AG09319 (cell line): Measurements from ENCODE around the gene ANKRD6.

Source experiments
- DNase-seq: peaks from one replicate; pipeline ENCODE4 v3.0.0-alpha.2; 2010; ENCODE audit warnings: low read depth; ENCODE audit errors: extremely low read depth
- TF ChIP-seq, protein P1 (sequence below): IDR thresholded peaks from 2 replicates; pipeline ENCODE4 v1.5.1; 2011; ENCODE audit warnings: low read depth, mild to moderate bottlenecking, inconsistent platforms, low read length, moderate library complexity

ANKRD6 gene

DNA sequence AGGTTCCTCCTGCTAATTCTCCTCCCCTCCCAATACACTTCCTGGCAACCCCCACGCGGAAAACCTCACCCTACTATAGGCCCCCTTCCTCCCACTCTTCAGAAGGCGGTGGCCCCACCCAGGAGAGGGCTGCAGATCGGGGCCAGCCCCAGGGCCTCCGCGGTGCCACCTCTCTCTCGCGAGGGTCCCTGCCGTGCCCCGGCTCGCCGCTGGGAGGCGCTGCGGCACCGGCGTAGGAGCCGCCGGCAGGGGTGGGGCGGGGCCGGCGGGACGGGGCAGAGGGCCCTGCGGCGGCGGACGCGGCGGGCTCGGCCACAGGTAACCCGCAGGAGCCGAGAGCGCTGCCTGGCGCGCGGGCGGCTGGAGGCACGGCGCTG, at the start of gene ANKRD6:
Gene ANKRD6 (plus strand): TSS at position 278 of the 377 bp plus-strand sequence. CDS start 133,825 bp downstream, outside the sequence.
- TF ChIP-seq, protein P1, sequence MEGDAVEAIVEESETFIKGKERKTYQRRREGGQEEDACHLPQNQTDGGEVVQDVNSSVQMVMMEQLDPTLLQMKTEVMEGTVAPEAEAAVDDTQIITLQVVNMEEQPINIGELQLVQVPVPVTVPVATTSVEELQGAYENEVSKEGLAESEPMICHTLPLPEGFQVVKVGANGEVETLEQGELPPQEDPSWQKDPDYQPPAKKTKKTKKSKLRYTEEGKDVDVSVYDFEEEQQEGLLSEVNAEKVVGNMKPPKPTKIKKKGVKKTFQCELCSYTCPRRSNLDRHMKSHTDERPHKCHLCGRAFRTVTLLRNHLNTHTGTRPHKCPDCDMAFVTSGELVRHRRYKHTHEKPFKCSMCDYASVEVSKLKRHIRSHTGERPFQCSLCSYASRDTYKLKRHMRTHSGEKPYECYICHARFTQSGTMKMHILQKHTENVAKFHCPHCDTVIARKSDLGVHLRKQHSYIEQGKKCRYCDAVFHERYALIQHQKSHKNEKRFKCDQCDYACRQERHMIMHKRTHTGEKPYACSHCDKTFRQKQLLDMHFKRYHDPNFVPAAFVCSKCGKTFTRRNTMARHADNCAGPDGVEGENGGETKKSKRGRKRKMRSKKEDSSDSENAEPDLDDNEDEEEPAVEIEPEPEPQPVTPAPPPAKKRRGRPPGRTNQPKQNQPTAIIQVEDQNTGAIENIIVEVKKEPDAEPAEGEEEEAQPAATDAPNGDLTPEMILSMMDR: peak; percentile 59
- no peak for DNase-seq

DNA sequence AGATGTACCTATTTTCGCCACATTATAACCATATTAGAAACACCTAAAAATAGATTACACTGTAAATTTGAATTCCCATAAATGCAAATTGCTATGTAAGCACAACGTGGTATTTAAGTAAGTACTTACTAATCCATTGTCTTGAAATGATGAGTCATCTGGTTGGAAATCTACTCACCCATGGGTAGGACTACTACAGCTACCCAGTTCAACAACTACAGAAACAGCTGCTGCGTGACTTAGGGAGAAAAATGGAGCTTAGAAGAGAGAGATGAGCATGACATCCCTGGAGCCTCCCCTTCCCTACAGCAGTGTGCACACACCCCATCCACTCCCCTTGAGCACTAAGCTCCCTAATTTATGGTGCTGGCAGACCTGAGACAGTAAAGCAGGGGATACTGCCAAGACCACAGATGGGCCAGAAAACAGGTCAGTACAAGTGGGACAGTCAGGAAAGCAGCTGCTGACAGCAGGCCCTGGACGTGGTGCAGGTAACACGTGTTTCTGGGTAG, 47.7 kb upstream of the ANKRD6 start:
- no peak for DNase-seq
- TF ChIP-seq, protein P1: no peak

DNA sequence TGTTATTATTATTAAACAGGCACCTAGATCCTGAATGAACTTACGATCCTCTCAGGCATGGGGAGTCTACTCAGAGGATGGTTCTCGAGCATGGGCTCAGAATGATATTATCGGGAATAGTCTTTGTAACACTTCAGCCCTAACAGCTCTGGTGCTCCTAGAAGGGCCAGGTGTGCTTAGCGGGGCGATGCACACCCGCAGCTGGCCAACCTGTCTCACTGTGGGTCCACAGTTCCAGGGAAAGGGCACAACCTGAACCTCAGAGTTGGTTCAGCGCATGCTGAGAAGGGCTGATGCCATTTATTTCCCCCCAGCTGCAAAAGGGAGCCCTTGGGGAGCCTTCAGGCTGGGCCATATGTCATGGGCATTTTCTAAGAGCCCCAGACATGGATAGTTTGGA, 47.1 kb upstream of the ANKRD6 start:
- TF ChIP-seq, protein P1: no peak
- DNase-seq: no peak

DNA sequence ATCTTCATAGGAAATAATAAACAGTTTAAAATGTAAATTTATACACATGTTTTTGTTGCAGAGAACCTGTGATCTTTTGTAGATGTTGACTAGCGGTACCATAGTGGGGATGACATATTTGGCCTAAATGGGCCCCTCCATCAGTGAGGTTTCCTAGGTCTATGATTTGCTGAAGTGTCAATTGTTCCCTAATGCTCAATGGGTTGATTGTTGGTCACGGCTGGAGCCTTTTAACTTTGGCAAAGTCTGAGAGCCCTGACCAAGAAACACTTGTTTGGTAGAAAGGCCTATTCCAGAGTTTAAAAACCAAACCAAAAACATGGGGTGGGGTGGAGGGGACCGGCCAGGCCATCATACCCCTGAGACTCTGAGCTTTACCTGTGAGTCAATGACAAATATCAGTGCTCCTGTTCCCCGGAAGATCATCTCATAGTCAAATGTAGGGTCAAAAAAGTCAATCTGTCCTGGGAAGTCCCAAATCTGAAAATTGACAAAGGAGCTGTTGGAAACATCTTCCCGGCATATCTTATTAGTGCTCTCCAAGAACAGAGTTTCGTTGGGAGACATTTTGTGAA, 45.9 kb upstream of the ANKRD6 start:
- TF ChIP-seq, protein P1: no peak
- no peak for DNase-seq

DNA sequence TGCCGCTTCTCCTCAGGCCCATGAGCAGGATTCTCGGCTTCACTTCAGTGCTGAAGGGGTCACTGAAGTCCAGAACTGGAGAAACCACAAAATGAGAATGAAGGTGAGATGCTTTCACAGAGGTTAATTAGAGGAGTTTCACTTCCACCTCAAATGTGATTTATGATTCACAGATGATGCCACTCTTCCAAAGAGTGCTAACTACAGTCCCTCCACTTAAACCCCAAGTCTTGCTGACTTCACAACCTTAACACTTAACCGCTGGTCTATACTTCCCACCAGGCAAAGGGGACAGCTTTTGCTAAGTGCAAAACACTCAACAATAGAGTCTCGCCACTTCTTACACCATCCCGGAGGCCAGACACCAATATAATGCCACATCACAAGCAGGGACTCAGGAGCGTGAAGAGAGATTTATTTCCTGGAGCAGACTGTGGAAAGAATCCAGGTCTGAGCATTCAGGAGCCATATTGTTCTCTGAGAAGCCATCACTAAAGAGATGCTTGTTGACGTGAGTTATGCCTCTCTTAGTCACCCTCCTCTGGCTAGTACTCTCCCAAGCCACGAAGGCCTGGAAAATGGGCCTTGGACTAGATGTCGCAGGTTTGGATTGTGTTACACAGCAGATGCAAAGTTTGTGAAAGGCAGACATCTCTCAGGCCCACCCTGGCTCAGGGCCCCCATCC, 45.3 kb upstream of the ANKRD6 start:
- no peak for DNase-seq
- TF ChIP-seq, protein P1: no peak

DNA sequence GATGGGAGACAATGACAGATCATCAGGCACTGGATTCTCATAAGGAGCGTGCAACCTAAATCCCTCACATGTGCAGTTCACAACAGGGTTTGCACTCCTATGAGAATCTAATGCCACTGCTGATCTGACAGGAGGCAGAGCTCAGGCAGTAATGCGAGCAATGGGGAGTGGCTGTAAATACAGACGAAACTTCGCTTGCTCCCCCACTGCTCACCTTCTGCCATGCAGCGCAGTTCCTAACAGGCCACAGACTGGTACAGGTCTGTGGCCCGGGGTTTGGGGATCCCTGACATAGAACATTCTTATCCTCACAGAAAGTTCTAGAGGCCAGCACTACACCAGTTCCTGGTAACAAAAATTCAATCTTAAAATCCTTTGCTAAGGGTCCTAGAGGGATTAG, 44.1 kb upstream of the ANKRD6 start:
- DNase-seq: no peak
- TF ChIP-seq, protein P1: no peak

DNA sequence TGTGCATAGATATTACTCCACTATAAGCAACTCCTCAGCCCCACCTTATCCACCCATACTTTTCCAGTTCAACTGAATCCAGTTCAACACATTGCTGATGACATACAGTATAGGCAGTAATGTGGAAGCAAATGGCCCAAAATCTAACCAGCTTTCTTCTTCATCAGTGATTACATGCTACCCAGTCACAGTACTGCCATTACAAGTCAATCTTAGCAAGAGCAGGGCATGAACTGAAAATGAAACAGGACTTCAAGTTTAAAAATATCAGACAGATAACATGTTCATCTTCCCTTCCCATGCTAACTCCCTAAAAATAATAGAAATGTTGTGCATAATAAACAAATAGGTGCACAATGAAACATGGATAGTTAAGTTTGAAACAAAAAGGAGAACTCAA, 40.1 kb upstream of the ANKRD6 start:
- TF ChIP-seq, protein P1: no peak
- DNase-seq: no peak
